ENCODE data around the gene ARTN. TPM values are rescaled to one million over a fixed set of nuclear protein-coding genes. Genes with fewer than 3 reads are reported as not detected.

ARTN gene
- total RNA-seq, 2 donors from 2014 or later = 0.25 TPM; not detected in 1

DNA sequence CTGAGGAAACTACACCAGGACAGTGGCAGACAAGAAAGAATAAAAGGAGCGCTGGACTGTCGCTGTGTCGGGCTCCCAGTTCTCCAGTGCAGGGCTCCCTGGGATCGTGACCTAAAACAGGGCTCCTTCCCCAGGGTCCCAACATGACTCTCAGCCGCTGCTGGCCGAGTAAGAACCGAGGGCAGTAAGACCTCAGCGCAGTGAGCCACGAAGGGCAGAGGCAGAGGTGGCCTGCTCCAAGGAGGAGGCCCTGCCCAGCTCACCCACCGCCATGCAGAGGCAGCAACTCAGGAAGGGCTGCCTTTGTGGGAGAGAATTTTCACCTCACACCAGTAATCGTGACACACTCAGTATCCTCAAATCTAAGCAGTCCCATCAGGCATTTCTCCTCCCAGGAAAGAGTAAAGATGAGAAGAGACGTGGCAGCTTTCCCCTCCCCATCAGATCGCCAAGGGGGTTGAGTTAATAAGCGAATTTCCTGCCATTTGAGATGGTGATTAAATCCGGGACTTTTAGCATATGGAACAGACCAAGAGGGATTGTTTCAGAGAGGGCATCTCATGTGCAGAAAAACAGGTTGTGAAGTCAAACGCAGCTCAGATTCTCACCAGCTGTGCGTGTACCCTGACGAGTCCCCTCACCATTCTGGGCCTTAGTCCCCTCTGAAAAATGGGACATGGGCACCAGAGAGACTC is 19.8 kb upstream of the ARTN start:
- H3K9me3 Mint-ChIP-seq = no peaks in the 10 kb centered on the region
- ATAC-seq = no peak
- H3K36me3 Mint-ChIP-seq = no peaks in the 10 kb centered on the region
- H3K27ac Mint-ChIP-seq = peak overlapping the region in 1 of 2 donors; percentile 57
- no peak for DNase-seq (ENCODE audit: low spot score in 2 of 2)

DNA sequence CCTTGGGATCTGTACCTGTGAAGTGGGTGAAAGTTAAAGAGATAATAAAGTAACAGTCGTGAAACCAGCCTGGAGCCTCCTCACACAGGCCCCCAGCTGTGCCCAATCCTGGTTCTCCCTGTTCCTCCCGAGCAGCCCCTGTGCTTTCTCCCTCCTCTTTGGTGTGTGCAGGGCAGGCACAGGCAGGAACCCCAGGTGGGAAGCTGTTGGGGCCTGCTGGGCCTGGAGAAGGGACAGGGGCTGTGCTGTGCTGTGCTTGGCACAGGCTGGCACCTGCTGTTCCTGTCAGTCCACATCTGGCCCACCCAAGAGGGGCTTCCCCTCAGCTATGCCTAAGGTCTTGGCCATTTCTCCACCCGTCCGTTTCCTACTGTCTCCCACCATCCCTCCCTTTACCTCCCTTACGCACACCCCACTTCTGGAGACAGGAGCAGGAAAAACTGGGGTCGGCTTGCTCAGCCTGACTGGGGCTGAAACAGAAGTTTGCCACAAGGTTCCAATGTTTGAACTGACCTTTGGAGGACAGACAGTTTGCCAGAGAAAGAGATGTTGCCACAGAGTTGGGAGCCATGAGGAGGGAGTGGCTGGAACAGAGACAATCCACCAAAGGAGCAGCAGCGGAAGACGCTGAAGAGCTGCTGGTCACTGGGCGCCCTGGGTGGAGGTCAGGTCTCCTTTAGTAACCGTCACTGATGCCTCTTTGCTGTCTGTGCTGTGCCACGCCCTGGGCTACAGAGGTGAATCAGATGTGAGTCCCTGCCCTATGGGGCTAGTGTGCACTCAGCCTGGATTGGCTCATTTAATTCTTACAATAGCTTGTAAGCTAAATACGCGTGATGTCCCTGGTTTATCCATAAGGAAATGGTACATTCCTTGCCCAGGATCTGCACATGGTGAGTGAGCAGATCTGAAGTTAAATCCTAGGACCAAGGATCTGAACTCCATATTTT is 18.8 kb upstream of the ARTN start:
- ATAC-seq (no peak), DNase-seq (ENCODE audit: low spot score in 2 of 2) (no peak)
- no peaks in the 10 kb centered on the region for H3K9me3 Mint-ChIP-seq
- H3K27ac Mint-ChIP-seq = peak overlapping the region in 1 of 2 donors; percentile 34
- no peaks in the 10 kb centered on the region for H3K36me3 Mint-ChIP-seq

DNA sequence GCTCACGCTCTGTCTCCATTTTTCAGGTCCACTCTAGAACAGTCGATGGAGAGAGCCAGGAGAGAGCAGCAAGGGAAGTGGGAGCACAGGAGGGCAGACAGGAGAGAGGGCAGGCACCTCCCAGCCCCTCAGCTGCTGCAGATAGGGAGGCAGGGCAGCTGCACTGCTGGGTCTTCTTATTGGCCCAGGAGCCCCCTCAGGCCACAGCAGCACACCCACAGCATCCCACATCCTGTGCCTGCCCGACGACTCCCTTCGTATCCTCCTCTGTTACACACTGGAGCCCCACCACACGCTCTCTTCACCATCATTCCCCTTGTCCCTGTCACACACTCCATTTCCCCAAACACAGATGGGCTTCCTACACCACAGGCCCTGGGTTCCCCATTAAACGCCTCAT is 13.7 kb upstream of the ARTN start:
- no peak for DNase-seq (ENCODE audit: low spot score in 2 of 2)
- Mint-ChIP-seq H3K9me3 (no peaks in the 10 kb centered on the region), H3K27ac (peak overlapping the region in 1 of 2 donors; percentile 39), H3K36me3 (no peaks in the 10 kb centered on the region)
- ATAC-seq = no peak

DNA sequence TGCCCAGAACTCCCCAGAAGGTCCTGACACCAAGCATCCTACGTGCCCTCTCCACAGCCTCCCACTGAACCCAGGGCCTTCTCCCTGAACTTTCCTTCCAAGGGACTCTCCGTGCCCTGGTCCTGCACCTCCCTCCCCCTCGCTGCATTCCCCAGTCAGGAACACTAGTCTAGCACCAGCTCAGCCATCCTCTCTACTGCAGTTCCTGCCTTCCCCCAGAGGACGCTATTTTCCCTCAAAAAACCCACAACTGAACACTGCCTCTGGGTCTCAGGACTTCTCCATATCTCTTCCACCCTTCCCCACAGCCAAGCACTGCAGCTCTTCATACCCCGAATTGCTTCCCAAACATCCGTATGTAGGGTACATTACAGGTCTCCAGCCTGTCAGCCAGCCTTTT is 12.6 kb upstream of the ARTN start:
- DNase-seq (ENCODE audit: low spot score in 2 of 2) (no peak), ATAC-seq (no peak)
- H3K9me3 Mint-ChIP-seq = no peaks in the 10 kb centered on the region
- H3K27ac Mint-ChIP-seq = no peak overlapping the region
- H3K36me3 Mint-ChIP-seq = no peaks in the 10 kb centered on the region

DNA sequence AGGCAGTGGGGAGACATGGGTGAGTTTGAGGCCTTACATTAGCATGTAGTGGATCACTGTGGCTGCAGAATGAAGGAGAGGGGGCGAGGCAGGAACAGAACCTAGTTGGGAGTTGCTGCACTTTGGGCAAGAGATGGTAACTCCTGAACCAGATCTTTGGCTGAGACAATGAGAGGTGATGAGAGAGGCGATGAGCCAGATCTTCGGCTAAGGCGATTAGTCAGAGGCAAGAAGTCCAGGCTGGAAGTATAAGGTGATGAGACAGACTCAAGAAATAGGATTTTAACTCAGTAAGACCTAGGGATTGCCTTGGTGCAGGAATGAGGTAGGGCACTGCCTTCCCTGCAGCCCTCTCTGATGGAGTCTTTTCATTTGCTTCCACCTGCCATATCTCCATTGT is 9.1 kb upstream of the ARTN start:
- no peak overlapping the region for H3K27ac Mint-ChIP-seq
- no peak for ATAC-seq
- H3K9me3 Mint-ChIP-seq = no peaks in the 10 kb centered on the region
- no peak for DNase-seq (ENCODE audit: low spot score in 2 of 2)
- H3K36me3 Mint-ChIP-seq = no peaks in the 10 kb centered on the region

DNA sequence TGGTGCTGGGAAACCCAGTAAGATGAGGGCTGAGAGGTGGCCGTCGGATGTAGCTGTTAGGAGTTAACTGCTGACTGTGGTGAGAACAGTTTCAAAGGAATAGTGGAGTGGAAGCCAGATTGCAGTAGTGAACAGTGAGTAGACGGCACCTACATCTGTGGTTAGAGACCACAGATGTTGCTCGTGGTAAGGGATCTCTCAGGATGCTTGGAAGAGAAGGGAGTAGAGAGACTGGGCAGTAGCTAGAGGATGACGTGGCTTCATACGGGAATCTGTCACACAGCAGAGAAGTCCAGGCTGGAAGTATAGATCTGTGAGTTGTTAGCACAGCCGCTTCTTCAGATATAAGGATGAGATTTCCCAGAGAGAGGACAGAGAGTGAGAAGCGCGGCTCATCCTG is 7.8 kb upstream of the ARTN start:
- no peak overlapping the region for H3K27ac Mint-ChIP-seq
- H3K9me3 Mint-ChIP-seq = no peaks in the 10 kb centered on the region
- no peak for DNase-seq (ENCODE audit: low spot score in 2 of 2)
- H3K36me3 Mint-ChIP-seq = no peaks in the 10 kb centered on the region
- no peak for ATAC-seq

DNA sequence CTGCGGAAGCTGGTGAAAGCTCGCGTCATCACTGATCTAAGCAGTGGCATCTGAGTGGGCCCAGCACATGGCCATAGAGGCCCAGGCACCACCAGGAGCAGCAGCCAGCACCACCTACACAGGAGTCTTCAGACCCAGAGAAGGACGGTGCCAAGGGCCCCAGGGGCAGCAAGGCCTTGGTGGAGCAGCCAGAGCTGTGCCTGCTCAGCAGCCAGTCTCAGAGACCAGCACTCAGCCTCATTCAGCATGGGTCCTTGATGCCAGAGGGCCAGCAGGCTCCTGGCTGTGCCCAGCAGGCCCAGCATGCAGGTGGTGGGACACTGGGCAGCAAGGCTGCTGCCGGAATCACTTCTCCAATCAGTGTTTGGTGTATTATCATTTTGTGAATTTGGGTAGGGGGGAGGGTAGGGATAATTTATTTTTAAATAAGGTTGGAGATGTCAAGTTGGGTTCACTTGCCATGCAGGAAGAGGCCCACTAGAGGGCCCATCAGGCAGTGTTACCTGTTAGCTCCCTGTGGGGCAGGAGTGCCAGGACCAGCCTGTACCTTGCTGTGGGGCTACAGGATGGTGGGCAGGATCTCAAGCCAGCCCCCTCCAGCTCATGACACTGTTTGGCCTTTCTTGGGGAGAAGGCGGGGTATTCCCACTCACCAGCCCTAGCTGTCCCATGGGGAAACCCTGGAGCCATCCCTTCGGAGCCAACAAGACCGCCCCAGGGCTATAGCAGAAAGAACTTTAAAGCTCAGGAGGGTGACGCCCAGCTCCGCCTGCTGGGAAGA is 3.2 kb upstream of the ARTN start:
- no peaks in the 10 kb centered on the region for H3K36me3 Mint-ChIP-seq
- no peak overlapping the region for H3K27ac Mint-ChIP-seq
- ATAC-seq = peak in 1 of 2 donors; percentile 39
- no peaks in the 10 kb centered on the region for H3K9me3 Mint-ChIP-seq
- no peak for DNase-seq (ENCODE audit: low spot score in 2 of 2)

DNA sequence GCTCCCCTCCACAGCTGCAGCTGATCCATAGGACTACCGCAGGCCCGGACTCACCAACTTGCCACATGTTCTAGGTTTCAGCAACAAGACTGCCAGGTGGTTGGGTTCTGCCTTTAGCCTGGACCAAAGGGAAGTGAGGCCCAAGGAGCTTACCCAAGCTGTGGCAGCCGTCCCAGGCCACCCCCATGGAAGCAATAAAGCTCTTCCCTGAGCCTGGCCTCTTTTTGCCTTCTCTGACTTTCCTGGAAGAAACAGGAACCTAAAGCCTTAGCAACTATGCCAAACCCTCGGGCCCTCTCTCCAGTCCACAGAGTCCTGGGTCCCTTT is 2.7 kb upstream of the ARTN start:
- Mint-ChIP-seq H3K9me3 (no peaks in the 10 kb centered on the region), H3K36me3 (no peaks in the 10 kb centered on the region), H3K27ac (no peak overlapping the region)
- ATAC-seq = no peak
- DNase-seq (ENCODE audit: low spot score in 2 of 2) = no peak

DNA sequence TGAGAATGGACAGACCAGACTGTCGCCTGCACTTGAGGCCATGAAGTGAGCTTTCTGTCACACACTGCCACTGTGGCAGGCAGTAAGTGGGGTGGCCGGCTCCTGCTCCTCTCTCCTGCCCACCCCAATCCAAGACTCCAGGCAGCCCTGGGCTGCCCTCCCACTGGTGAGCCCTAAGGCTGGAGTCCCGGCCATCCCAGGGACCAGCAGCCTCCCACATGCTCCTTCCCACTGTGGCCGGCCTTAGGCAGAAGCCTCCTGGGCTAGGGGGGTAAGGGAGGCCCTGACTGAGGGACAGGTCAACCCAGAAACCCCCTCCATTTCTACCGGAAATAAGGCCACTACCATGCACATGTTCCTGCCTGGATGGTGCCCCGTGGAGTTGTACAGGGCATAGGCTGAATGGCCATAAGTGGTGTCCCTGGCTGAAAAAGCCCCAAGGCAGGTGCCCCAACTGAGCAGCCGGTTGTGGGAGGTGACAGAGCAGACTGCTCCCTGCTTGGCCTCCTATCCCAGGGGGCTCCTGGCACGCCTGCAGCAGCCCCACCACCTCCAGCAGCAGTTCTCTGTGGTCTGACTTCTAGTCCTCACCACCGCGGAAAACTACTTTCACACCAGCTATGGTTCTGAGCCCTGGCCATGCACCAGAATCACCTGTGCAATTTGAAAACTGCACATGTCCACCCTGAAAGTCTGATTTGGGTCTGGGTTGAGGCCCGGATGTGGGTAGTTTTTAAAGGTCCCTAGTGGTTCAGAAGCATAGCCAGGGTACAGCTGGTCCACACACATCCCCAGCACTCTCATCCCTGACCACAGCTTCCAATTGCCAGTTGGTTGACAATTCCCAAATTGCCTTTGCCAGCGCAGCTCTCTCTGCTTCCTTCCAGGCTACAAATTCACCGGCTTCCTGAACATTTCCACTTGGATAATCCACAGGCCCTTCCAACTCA is 1.6 kb upstream of the ARTN start:
- no peak for DNase-seq (ENCODE audit: low spot score in 2 of 2)
- no peaks in the 10 kb centered on the region for H3K9me3 Mint-ChIP-seq
- no peak overlapping the region for H3K27ac Mint-ChIP-seq
- ATAC-seq = no peak
- H3K36me3 Mint-ChIP-seq = no peaks in the 10 kb centered on the region

DNA sequence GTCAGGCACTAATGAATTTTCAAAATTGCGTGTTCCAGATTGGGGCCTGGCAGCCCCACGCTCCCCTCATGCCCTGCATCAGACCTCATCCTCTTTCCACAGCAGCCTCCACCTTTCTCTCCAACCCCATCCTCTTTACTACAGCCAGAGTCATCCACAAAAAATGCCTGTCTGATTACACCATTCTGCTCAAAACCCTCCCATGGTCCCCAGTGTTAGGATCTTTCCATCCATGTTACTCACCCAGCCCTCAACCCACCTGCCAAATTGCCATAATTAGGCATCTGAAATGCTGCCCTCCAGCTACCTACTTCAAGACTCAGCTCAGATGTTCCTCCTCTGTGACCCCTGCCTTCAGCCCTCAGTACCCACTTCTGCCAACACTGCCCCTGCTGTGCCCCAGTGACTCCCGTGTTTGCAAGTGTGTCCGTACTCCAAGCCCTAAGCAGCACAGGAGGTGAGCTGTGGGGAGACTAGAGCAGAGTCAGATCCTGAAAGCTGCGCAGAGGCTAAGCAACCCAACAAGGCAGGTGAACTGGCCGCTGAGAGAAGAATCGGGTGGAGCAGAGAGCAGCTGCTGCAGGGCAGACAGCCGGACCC is 715 bp upstream of the ARTN start:
- Mint-ChIP-seq H3K9me3 (no peaks in the 10 kb centered on the region), H3K36me3 (no peaks in the 10 kb centered on the region), H3K27ac (no peak overlapping the region)
- no peak for ATAC-seq
- no peak for DNase-seq (ENCODE audit: low spot score in 2 of 2)

DNA sequence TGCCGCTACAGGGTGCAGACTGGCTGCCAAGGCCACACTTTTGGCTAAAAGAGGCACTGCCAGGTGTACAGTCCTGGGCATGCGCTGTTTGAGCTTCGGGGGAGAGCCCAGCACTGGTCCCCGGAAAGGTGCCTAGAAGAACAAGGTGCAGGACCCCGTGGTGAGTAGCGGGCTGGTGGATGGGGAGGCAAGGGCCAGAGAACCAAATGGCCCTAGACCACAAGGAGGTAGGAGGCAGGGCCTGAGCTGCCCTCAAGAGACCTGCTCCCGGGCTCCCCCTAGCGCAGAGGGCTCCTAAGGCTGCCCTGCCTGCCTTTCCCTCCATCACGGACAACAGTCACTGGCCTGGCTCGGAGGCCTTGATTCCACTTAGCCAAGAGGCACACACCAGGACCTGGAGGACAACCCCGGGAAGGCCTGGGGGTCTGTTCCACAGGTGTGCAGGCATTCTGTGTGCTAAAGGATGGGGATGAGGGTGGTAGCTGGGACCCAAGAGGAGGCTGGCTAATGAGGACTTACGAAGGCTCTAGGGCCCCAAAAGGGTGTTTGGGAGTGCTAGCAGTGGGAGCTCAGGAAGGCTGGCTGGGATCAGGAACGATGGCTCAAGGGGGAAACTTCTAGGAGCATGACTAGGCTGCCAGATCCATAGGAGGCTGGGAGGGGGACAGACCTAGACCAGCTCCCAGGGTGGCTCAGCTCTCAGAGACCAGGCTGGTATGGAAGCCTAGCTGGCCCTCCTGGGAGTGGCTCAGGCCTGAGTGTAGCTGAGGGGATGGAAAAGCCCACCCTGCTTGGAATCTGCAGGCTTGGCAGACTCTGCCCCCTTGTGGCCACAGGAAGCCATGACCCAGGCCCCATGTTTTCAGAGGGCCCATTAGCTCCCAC is 742 bp downstream of the ARTN start:
- peak; percentile 67 to 68 for ATAC-seq
- H3K9me3 Mint-ChIP-seq = no peaks in the 10 kb centered on the region

DNA sequence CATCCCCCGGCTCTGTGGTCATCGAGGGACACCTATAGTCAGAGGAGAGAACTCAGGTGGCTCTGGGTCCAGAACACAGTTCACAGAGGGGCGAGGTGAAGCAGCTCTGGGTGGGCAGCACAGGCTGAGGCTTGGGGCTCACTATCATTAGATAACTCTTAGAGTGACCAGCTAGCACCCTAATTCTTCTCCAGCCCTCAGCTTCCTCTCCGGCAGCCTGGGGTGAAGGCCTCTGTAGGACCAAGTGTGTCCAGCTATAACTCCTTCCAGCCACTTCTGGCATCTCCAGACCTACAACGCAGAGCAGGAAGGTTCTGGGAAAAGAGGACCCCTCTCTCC is 1.4 kb downstream of the ARTN start:
- Mint-ChIP-seq H3K36me3 (no peaks in the 10 kb centered on the region), H3K27ac (no peak overlapping the region), H3K9me3 (no peaks in the 10 kb centered on the region)
- ATAC-seq (no peak), DNase-seq (ENCODE audit: low spot score in 2 of 2) (no peak)

More for the DNA sequence above, 742 bp downstream of the ARTN start:
- Mint-ChIP-seq H3K27ac (no peak overlapping the region), H3K36me3 (no peaks in the 10 kb centered on the region)
- peak in 1 of 2 donors; percentile 78 for DNase-seq (ENCODE audit: low spot score in 2 of 2)

DNA sequence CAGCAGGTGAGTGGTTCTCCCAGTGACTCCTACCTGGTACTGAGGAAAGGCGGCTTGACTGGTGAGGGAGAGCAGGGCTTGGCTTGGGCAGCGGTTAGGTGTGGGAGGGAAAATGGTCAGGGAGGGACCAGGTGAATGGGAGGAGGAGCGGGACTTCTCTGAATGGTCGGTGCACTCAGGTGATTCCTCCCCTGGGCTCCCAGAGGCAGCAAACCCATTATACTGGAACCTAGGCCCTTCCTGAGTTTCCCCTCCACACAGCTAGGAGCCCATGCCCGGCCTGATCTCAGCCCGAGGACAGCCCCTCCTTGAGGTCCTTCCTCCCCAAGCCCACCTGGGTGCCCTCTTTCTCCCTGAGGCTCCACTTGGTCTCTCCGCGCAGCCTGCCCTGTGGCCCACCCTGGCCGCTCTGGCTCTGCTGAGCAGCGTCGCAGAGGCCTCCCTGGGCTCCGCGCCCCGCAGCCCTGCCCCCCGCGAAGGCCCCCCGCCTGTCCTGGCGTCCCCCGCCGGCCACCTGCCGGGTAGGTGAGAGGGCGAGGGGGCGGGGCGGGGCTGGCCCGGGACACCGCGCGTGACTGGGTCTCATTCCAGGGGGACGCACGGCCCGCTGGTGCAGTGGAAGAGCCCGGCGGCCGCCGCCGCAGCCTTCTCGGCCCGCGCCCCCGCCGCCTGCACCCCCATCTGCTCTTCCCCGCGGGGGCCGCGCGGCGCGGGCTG is 2.3 kb downstream of the ARTN start:
- no peak for ATAC-seq
- H3K9me3 Mint-ChIP-seq = no peaks in the 10 kb centered on the region
- no peak overlapping the region for H3K27ac Mint-ChIP-seq
- DNase-seq (ENCODE audit: low spot score in 2 of 2) = no peak
- no peaks in the 10 kb centered on the region for H3K36me3 Mint-ChIP-seq

DNA sequence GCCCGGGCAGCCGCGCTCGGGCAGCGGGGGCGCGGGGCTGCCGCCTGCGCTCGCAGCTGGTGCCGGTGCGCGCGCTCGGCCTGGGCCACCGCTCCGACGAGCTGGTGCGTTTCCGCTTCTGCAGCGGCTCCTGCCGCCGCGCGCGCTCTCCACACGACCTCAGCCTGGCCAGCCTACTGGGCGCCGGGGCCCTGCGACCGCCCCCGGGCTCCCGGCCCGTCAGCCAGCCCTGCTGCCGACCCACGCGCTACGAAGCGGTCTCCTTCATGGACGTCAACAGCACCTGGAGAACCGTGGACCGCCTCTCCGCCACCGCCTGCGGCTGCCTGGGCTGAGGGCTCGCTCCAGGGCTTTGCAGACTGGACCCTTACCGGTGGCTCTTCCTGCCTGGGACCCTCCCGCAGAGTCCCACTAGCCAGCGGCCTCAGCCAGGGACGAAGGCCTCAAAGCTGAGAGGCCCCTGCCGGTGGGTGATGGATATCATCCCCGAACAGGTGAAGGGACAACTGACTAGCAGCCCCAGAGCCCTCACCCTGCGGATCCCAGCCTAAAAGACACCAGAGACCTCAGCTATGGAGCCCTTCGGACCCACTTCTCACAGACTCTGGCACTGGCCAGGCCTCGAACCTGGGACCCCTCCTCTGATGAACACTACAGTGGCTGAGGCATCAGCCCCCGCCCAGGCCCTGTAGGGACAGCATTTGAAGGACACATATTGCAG is 3.0 kb downstream of the ARTN start:
- ATAC-seq = peak in 1 of 2 donors; percentile 36
- no peak for DNase-seq (ENCODE audit: low spot score in 2 of 2)
- no peak overlapping the region for H3K27ac Mint-ChIP-seq
- H3K9me3 Mint-ChIP-seq = no peaks in the 10 kb centered on the region
- no peaks in the 10 kb centered on the region for H3K36me3 Mint-ChIP-seq
